HEK293 (cell line): Measurements from ENCODE around the gene CCBE1.

Experiments
- GLIS2 ChIP-seq: fragments of 450-650 bp; formaldehyde crosslinking; IDR thresholded peaks from 2 replicates; pipeline ENCODE4 v1.5.1; 2016; ENCODE audit warnings: missing biosample characterization, missing genetic modification characterization
- HIC1 ChIP-seq: fragments of 450-650 bp; formaldehyde crosslinking; IDR thresholded peaks from 2 replicates; pipeline ENCODE4 v1.5.1; 2016; ENCODE audit warnings: missing biosample characterization, missing genetic modification characterization
- HOXA7 ChIP-seq: sonication (generic); formaldehyde crosslinking; IDR thresholded peaks from 2 replicates; pipeline ENCODE4 v1.8.1; 2022; ENCODE audit warnings: missing genetic modification reagents, borderline replicate concordance
- KLF10 ChIP-seq: fragments of 450-650 bp; IDR thresholded peaks from 2 replicates; pipeline ENCODE4 v1.5.1; 2018; ENCODE audit warnings: missing biosample characterization, mild to moderate bottlenecking, missing genetic modification characterization
- SCRT2 ChIP-seq: fragments of 450-650 bp; formaldehyde crosslinking; IDR thresholded peaks from 2 replicates; pipeline ENCODE4 v1.5.1; 2016; ENCODE audit warnings: missing biosample characterization, missing genetic modification characterization
- TCF7L2 ChIP-seq: IDR thresholded peaks from 2 replicates; pipeline ENCODE4 v1.6.1; 2011; ENCODE audit warnings: low read depth, mild to moderate bottlenecking, inconsistent platforms, low read length, moderate library complexity, borderline replicate concordance
- ZBTB21 ChIP-seq: fragments of 450-650 bp; formaldehyde crosslinking; IDR thresholded peaks from 2 replicates; pipeline ENCODE4 v1.5.1; 2017; ENCODE audit warnings: missing biosample characterization, missing genetic modification characterization
- ZBTB44 ChIP-seq: fragments of 450-650 bp; IDR thresholded peaks from 2 replicates; pipeline ENCODE4 v1.5.1; 2018; ENCODE audit warnings: missing biosample characterization, mild to moderate bottlenecking, missing genetic modification characterization
- ZFP37 ChIP-seq: fragments of 450-650 bp; formaldehyde crosslinking; IDR thresholded peaks from 2 replicates; pipeline ENCODE4 v1.5.1; 2016; ENCODE audit warnings: missing biosample characterization, missing genetic modification characterization
- ZIC2 ChIP-seq: fragments of 450-650 bp; formaldehyde crosslinking; IDR thresholded peaks from 2 replicates; pipeline ENCODE4 v1.5.1; 2016; ENCODE audit warnings: missing biosample characterization, missing genetic modification characterization
- ZNF155 ChIP-seq: fragments of 450-650 bp; formaldehyde crosslinking; IDR thresholded peaks from 2 replicates; pipeline ENCODE4 v1.5.1; 2016; ENCODE audit warnings: missing biosample characterization, missing genetic modification characterization
- ZNF169 ChIP-seq: fragments of 450-650 bp; formaldehyde crosslinking; IDR thresholded peaks from 2 replicates; pipeline ENCODE4 v1.5.1; 2016; ENCODE audit warnings: missing biosample characterization, missing genetic modification characterization
- ZNF184 ChIP-seq: fragments of 450-650 bp; IDR thresholded peaks from 2 replicates; pipeline ENCODE4 v1.5.1; 2018; ENCODE audit warnings: missing biosample characterization, mild to moderate bottlenecking, missing genetic modification characterization
- ZNF239 ChIP-seq: fragments of 450-650 bp; formaldehyde crosslinking; IDR thresholded peaks from 2 replicates; pipeline ENCODE4 v1.5.1; 2016; ENCODE audit warnings: missing biosample characterization, missing genetic modification characterization
- ZNF26 ChIP-seq: fragments of 450-650 bp; formaldehyde crosslinking; IDR thresholded peaks from 2 replicates; pipeline ENCODE4 v1.5.1; 2016; ENCODE audit warnings: missing biosample characterization, missing genetic modification characterization
- ZNF324 ChIP-seq: fragments of 450-650 bp; formaldehyde crosslinking; IDR thresholded peaks from 2 replicates; pipeline ENCODE4 v1.5.1; 2016; ENCODE audit warnings: missing biosample characterization, missing genetic modification characterization
- ZNF394 ChIP-seq: fragments of 450-650 bp; formaldehyde crosslinking; IDR thresholded peaks from 2 replicates; pipeline ENCODE4 v1.5.1; 2016; ENCODE audit warnings: missing biosample characterization, missing genetic modification characterization, mild to moderate bottlenecking, moderate library complexity, borderline replicate concordance
- ZNF426 ChIP-seq: fragments of 450-650 bp; formaldehyde crosslinking; IDR thresholded peaks from 2 replicates; pipeline ENCODE4 v1.5.1; 2017; ENCODE audit warnings: missing biosample characterization, missing genetic modification characterization, mild to moderate bottlenecking, inconsistent platforms, moderate library complexity
- ZNF560 ChIP-seq: fragments of 450-650 bp; formaldehyde crosslinking; IDR thresholded peaks from 2 replicates; pipeline ENCODE4 v1.5.1; 2017; ENCODE audit warnings: missing biosample characterization, missing genetic modification characterization, borderline replicate concordance
- ZNF660 ChIP-seq: fragments of 450-650 bp; IDR thresholded peaks from 2 replicates; pipeline ENCODE4 v1.5.1; 2018; ENCODE audit warnings: missing biosample characterization, mild to moderate bottlenecking, missing genetic modification characterization
- ZNF837 ChIP-seq: fragments of 450-650 bp; formaldehyde crosslinking; IDR thresholded peaks from 2 replicates; pipeline ENCODE4 v1.5.1; 2016; ENCODE audit warnings: missing biosample characterization, missing genetic modification characterization
- ZSCAN18 ChIP-seq: fragments of 450-650 bp; formaldehyde crosslinking; IDR thresholded peaks from 2 replicates; pipeline ENCODE4 v1.5.1; 2016; ENCODE audit warnings: missing biosample characterization, missing genetic modification characterization
- ZSCAN23 ChIP-seq: fragments of 450-650 bp; formaldehyde crosslinking; IDR thresholded peaks from 2 replicates; pipeline ENCODE4 v1.5.1; 2016; ENCODE audit warnings: missing biosample characterization, missing genetic modification characterization
- TF ChIP-seq, protein P1 (sequence below): fragments of 450-650 bp; formaldehyde crosslinking; IDR thresholded peaks from 2 replicates; pipeline ENCODE4 v1.5.1; 2016; ENCODE audit warnings: missing biosample characterization, missing genetic modification characterization
- TF ChIP-seq, protein P2 (sequence below): fragments of 450-650 bp; formaldehyde crosslinking; IDR thresholded peaks from 2 replicates; pipeline ENCODE4 v1.5.1; 2016; ENCODE audit warnings: missing biosample characterization, missing genetic modification characterization
- TF ChIP-seq, protein P3 (sequence below): fragments of 450-650 bp; formaldehyde crosslinking; IDR thresholded peaks from 2 replicates; pipeline ENCODE4 v1.5.1; 2016; ENCODE audit warnings: missing biosample characterization, missing genetic modification characterization

CCBE1 gene

DNA sequence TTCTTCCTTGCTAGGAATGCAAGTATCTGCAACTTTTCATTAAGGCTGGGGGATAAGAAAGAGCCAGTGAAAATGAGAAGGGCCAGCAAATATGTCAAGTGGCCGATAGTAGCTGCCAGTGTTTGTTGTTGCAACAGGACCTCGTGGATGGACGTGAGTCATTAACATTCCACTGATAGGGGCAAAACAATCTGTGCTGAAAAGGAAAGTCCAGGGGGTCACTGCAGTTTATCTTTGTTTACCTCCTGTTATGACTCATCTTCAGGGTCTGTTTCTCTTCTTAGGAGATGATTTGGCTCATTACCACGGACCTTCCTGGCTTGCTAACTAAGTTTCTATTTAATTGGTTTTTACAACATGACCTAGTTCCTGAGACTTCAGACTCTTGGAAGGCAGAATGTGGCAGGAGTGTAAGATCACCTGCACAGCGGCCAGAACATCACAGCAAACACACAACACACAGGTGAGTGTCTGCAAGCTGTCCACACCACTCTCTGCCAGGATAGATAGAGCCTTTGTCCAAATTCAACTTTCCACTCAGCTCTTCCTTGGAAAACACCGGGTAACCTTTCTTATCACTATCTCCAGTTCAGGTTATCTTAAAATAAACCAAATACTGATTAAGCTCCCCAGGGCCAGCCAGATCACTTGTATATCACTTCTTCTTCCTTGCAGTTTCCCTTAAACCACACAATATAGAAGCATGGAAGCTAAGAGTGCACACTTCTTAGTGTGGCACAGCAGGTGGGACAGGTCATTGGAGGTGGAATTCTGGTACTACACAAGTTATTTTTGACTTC, 180.7 kb downstream of the CCBE1 start (continued):
- TF ChIP-seq, protein P1, sequence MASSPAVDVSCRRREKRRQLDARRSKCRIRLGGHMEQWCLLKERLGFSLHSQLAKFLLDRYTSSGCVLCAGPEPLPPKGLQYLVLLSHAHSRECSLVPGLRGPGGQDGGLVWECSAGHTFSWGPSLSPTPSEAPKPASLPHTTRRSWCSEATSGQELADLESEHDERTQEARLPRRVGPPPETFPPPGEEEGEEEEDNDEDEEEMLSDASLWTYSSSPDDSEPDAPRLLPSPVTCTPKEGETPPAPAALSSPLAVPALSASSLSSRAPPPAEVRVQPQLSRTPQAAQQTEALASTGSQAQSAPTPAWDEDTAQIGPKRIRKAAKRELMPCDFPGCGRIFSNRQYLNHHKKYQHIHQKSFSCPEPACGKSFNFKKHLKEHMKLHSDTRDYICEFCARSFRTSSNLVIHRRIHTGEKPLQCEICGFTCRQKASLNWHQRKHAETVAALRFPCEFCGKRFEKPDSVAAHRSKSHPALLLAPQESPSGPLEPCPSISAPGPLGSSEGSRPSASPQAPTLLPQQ (tag by site-specific recombination), result peak; percentile 82
- TF ChIP-seq KLF10 (peak; percentile 73), ZSCAN23 (peak; percentile 89), ZSCAN18 (tag by site-specific recombination) (0 out of 2 replicates have a peak, but pooled peaks have one; percentile 29), HIC1 (tag by site-specific recombination) (peak; percentile 88), GLIS2 (peak; percentile 72), ZFP37 (peak; percentile 97), ZNF426 (tag by site-specific recombination) (no peak), ZNF169 (tag by site-specific recombination) (no peak), ZNF324 (tag by site-specific recombination) (peak; percentile 43; the same call in 1 of the 2 replicates), ZNF560 (tag by site-specific recombination) (no peak), ZBTB44 (tag by site-specific recombination) (no peak), HOXA7 (no peak), ZNF837 (tag by site-specific recombination) (no peak), ZNF660 (0 out of 2 replicates have a peak, but pooled peaks have one; percentile 21), ZNF26 (no peak), ZIC2 (tag by site-specific recombination) (peak; percentile 78), ZNF155 (no peak), TCF7L2 (peak; percentile 71), SCRT2 (peak; percentile 35; the same call in 1 of the 2 replicates), ZNF239 (no peak), ZNF184 (tag by site-specific recombination) (no peak), ZBTB21 (tag by site-specific recombination) (peak; percentile 64), ZNF394 (tag by site-specific recombination) (peak; percentile 74)
- TF ChIP-seq, protein P2, sequence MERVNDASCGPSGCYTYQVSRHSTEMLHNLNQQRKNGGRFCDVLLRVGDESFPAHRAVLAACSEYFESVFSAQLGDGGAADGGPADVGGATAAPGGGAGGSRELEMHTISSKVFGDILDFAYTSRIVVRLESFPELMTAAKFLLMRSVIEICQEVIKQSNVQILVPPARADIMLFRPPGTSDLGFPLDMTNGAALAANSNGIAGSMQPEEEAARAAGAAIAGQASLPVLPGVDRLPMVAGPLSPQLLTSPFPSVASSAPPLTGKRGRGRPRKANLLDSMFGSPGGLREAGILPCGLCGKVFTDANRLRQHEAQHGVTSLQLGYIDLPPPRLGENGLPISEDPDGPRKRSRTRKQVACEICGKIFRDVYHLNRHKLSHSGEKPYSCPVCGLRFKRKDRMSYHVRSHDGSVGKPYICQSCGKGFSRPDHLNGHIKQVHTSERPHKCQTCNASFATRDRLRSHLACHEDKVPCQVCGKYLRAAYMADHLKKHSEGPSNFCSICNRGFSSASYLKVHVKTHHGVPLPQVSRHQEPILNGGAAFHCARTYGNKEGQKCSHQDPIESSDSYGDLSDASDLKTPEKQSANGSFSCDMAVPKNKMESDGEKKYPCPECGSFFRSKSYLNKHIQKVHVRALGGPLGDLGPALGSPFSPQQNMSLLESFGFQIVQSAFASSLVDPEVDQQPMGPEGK (tag by site-specific recombination), result peak; percentile 60
- TF ChIP-seq, protein P3, sequence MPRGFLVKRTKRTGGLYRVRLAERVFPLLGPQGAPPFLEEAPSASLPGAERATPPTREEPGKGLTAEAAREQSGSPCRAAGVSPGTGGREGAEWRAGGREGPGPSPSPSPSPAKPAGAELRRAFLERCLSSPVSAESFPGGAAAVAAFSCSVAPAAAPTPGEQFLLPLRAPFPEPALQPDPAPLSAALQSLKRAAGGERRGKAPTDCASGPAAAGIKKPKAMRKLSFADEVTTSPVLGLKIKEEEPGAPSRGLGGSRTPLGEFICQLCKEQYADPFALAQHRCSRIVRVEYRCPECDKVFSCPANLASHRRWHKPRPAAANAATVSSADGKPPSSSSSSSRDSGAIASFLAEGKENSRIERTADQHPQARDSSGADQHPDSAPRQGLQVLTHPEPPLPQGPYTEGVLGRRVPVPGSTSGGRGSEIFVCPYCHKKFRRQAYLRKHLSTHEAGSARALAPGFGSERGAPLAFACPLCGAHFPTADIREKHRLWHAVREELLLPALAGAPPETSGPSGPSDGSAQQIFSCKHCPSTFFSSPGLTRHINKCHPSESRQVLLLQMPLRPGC (tag by site-specific recombination), result peak; percentile 90
